Skeletal muscle satellite cell (primary cell): ENCODE measurements around the gene ENTREP3.
"Not testable (repeated sequence)": the region's sequence is repeated elsewhere in the genome, so short reads cannot be mapped to it uniquely, and the experiment has no call there.

Source experiments
- H3K27me3 ChIP-seq: 2 replicates; pipeline ENCODE4 v1.7.0; 2013; ENCODE audit warnings: low read length; ENCODE audit not compliant: control insufficient read depth, insufficient read depth
- H3K36me3 ChIP-seq: 2 replicates; pipeline ENCODE4 v1.7.0; 2013; ENCODE audit warnings: mild to moderate bottlenecking, control low read depth, low read length; ENCODE audit not compliant: insufficient read depth
- H3K4me1 ChIP-seq: 2 replicates; pipeline ENCODE4 v1.7.0; 2013; ENCODE audit warnings: low read length; ENCODE audit not compliant: control insufficient read depth, insufficient read depth
- H3K4me2 ChIP-seq: 2 replicates; pipeline ENCODE4 v1.7.0; 2013; ENCODE audit warnings: mild to moderate bottlenecking, low read length
- H3K4me3 ChIP-seq: 2 replicates; pipeline ENCODE4 v1.7.0; 2013; ENCODE audit warnings: low read length
- H3K9ac ChIP-seq: 2 replicates; pipeline ENCODE4 v1.7.0; 2013; ENCODE audit warnings: mild to moderate bottlenecking, low read depth, low read length, moderate library complexity
- H3K9me3 ChIP-seq: replicated peaks from 2 replicates; pipeline ENCODE4 v1.7.0; 2013; ENCODE audit warnings: mild to moderate bottlenecking, control low read depth, low read length

The ENTREP3 gene

GRCh38 chr1:155211381-155212050 is 43.8 kb downstream of the ENTREP3 start:
- H3K9ac ChIP-seq, H3K4me3 ChIP-seq, H3K4me2 ChIP-seq, H3K9me3 ChIP-seq, H3K27me3 ChIP-seq, H3K36me3 ChIP-seq: not testable (repeated sequence)
- peaks cover 15% of the 10 kb centered on the region for H3K4me1 ChIP-seq

- Histone ChIP-seq H3K4me1 (peaks cover 15% of the 10 kb centered on the region), H3K36me3 (peaks cover 5% of the 10 kb centered on the region), H3K27me3 (no peaks in the 10 kb centered on the region), H3K9me3 (no peaks in the 10 kb centered on the region), H3K9ac (no peak overlapping the region), H3K4me2 (peak overlapping the region; percentile 96), H3K4me3 (no peak overlapping the region)
Observed at GRCh38 chr1:155210314-155211104, 44.8 kb downstream of the ENTREP3 start.

GRCh38 chr1:155209312-155209721 is 46.0 kb downstream of the ENTREP3 start:
- H3K9me3 ChIP-seq = no peaks in the 10 kb centered on the region
- H3K4me3 ChIP-seq = peak overlapping the region; percentile 90
- H3K36me3 ChIP-seq = peaks cover 5% of the 10 kb centered on the region
- peak overlapping the region; percentile 96 for H3K4me2 ChIP-seq
- H3K27me3 ChIP-seq = no peaks in the 10 kb centered on the region
- peak overlapping the region; percentile 100 for H3K9ac ChIP-seq
- H3K4me1 ChIP-seq = peaks cover 15% of the 10 kb centered on the region

- no peaks in the 10 kb centered on the region for H3K9me3 ChIP-seq
- H3K4me2 ChIP-seq = peak within 1 kb of the TSS; percentile 96
- peaks cover 15% of the 10 kb centered on the region for H3K4me1 ChIP-seq
Observed at GRCh38 chr1:155208541-155209311, 46.6 kb downstream of the ENTREP3 start, which contains the start of gene MTX1. Gene MTX1 (plus strand): TSS chr1:155208695. CDS start chr1:155208805, 110 bp downstream.

GRCh38 chr1:155207806-155208540 is 47.3 kb downstream of the ENTREP3 start, which contains the start of gene THBS3:
Gene THBS3 (minus strand): TSS chr1:155207897. CDS start chr1:155207876, 21 bp downstream.
- H3K9ac ChIP-seq = peak within 1 kb of the TSS; percentile 100
- no peaks in the 10 kb centered on the region for H3K27me3 ChIP-seq
- H3K36me3 ChIP-seq = peaks cover 5% of the 10 kb centered on the region
- H3K4me1 ChIP-seq = peaks cover 15% of the 10 kb centered on the region
- H3K4me2 ChIP-seq = peak within 1 kb of the TSS; percentile 96
- peak within 1 kb of the TSS; percentile 90 for H3K4me3 ChIP-seq
- H3K9me3 ChIP-seq = no peaks in the 10 kb centered on the region

More at GRCh38 chr1:155208541-155209311, 46.6 kb downstream of the ENTREP3 start, which contains the start of gene MTX1:
- Histone ChIP-seq H3K27me3 (no peaks in the 10 kb centered on the region), H3K4me3 (peak within 1 kb of the TSS; percentile 90), H3K9ac (peak within 1 kb of the TSS; percentile 100), H3K36me3 (peaks cover 5% of the 10 kb centered on the region)

GRCh38 chr1:155206891-155207805 is 48.1 kb downstream of the ENTREP3 start:
- H3K9me3 ChIP-seq = no peaks in the 10 kb centered on the region
- peak overlapping the region; percentile 96 for H3K4me2 ChIP-seq
- H3K4me3 ChIP-seq = peak overlapping the region; percentile 90
- no peaks in the 10 kb centered on the region for H3K27me3 ChIP-seq
- peak overlapping the region; percentile 100 for H3K9ac ChIP-seq
- H3K36me3 ChIP-seq = peaks cover 5% of the 10 kb centered on the region
- H3K4me1 ChIP-seq = peaks cover 15% of the 10 kb centered on the region

- Histone ChIP-seq H3K9ac (no peak overlapping the region), H3K4me2 (no peak overlapping the region), H3K27me3 (no peaks in the 10 kb centered on the region), H3K36me3 (peaks cover 8% of the 10 kb centered on the region), H3K9me3 (no peaks in the 10 kb centered on the region), H3K4me1 (peaks cover 15% of the 10 kb centered on the region), H3K4me3 (no peak overlapping the region)
Observed at GRCh38 chr1:155205969-155206593, 49.2 kb downstream of the ENTREP3 start.

- no peak overlapping the region for H3K4me2 ChIP-seq
- H3K4me3 ChIP-seq = no peak overlapping the region
- H3K27me3 ChIP-seq = no peaks in the 10 kb centered on the region
- H3K36me3 ChIP-seq = peaks cover 3% of the 10 kb centered on the region
- H3K9ac ChIP-seq = no peak overlapping the region
- peaks cover 15% of the 10 kb centered on the region for H3K4me1 ChIP-seq
- H3K9me3 ChIP-seq = no peaks in the 10 kb centered on the region
Observed at GRCh38 chr1:155205035-155205434, 50.2 kb downstream of the ENTREP3 start.

- Histone ChIP-seq H3K4me3 (no peak overlapping the region), H3K27me3 (no peaks in the 10 kb centered on the region), H3K9me3 (no peaks in the 10 kb centered on the region), H3K9ac (no peak overlapping the region), H3K36me3 (peaks cover 10% of the 10 kb centered on the region), H3K4me2 (no peak overlapping the region), H3K4me1 (peaks cover 10% of the 10 kb centered on the region)
Observed at GRCh38 chr1:155202731-155203515, 52.4 kb downstream of the ENTREP3 start.
